IMR-90 (cell line): Measurements from ENCODE around the gene PPT2. TPM values are rescaled to one million over a fixed set of nuclear protein-coding genes. Genes with fewer than 3 reads are reported as not detected.

Experiments
- ATAC-seq: fragments of 200-7000 bp; cut with Tn5 transposase; 2 replicates; pipeline ENCODE4 v1.9.1; 2020; ENCODE audit warnings: low read depth, mild to moderate bottlenecking, moderate library complexity
- BruUV-seq: library from RNA; stranded (reverse); fragments of 400-500 nt; replicated peaks from 2 replicates; lab custom pipeline; 2021; lab: Mats Ljungman, UMichigan
- CTCF ChIA-PET: fragments of 300-600 bp; formaldehyde crosslinking; extraction: SDS; loops from one replicate; lab custom pipeline; 2021; ENCODE audit warnings: antibody characterized with exemption; lab: Yijun Ruan, JAX
- POLR2A ChIA-PET: fragments of 300-600 bp; sonication (Branson Sonifier 250); formaldehyde crosslinking; loops from one replicate; lab custom pipeline; 2022; ENCODE audit warnings: antibody characterized with exemption; ENCODE audit not compliant: unreplicated experiment; lab: Charles Lee
- DNase-seq: peaks from one replicate; pipeline ENCODE4 v3.0.0; 2013
- H2AFZ ChIP-seq: replicated peaks from 2 replicates; pipeline ENCODE3; 2013; ENCODE audit warnings: low read length, mild to moderate bottlenecking; ENCODE audit not compliant: poor library complexity
- H2AK5ac ChIP-seq: 2 replicates; pipeline ENCODE4 v1.6.1; 2013; ENCODE audit warnings: low read depth, low read length, inconsistent platforms
- H2AK9ac ChIP-seq: replicated peaks from 2 replicates; pipeline ENCODE3; 2013; ENCODE audit warnings: mild to moderate bottlenecking, low read depth, low read length, moderate library complexity; ENCODE audit not compliant: poor library complexity
- H2BK120ac ChIP-seq: 2 replicates; pipeline ENCODE4 v1.6.1; 2013; ENCODE audit warnings: low read depth, low read length, inconsistent platforms
- H2BK15ac ChIP-seq: 3 replicates; pipeline ENCODE4 v1.6.1; 2013; ENCODE audit warnings: low read depth, low read length, inconsistent platforms
- H2BK20ac ChIP-seq: 2 replicates; pipeline ENCODE4 v1.6.1; 2013; ENCODE audit warnings: low read depth, mild to moderate bottlenecking, inconsistent platforms, low read length, moderate library complexity
- H2BK5ac ChIP-seq: 2 replicates; pipeline ENCODE4 v1.6.1; 2013; ENCODE audit warnings: mild to moderate bottlenecking, low read depth, low read length, inconsistent platforms; ENCODE audit not compliant: poor library complexity, severe bottlenecking
- H3K14ac ChIP-seq: replicated peaks from 2 replicates; pipeline ENCODE4 v1.6.1; 2013; ENCODE audit warnings: low read depth, low read length, inconsistent platforms
- H3K18ac ChIP-seq: 2 replicates; pipeline ENCODE4 v1.6.1; 2013; ENCODE audit warnings: low read depth, low read length, control low read depth
- H3K23ac ChIP-seq: 2 replicates; pipeline ENCODE4 v1.6.1; 2013; ENCODE audit warnings: low read depth, low read length, inconsistent platforms
- H3K27ac ChIP-seq: 2 replicates; pipeline ENCODE4 v1.5.1; 2013; ENCODE audit warnings: mild to moderate bottlenecking, control low read depth, low read length; ENCODE audit not compliant: insufficient read depth
- H3K27me3 ChIP-seq: 2 replicates; pipeline ENCODE4 v1.6.1; 2013; ENCODE audit warnings: low read length; ENCODE audit not compliant: control insufficient read depth, insufficient read depth
- H3K36me3 ChIP-seq: 2 replicates; pipeline ENCODE4 v1.6.1; 2013; ENCODE audit warnings: low read length, mixed read lengths; ENCODE audit not compliant: control insufficient read depth, insufficient read depth
- H3K4ac ChIP-seq: 2 replicates; pipeline ENCODE4 v1.6.1; 2013; ENCODE audit warnings: low read depth, low read length, inconsistent platforms
- H3K4me1 ChIP-seq: 2 replicates; pipeline ENCODE4 v1.6.1; 2013; ENCODE audit warnings: low read length, mixed read lengths; ENCODE audit not compliant: control insufficient read depth, insufficient read depth
- H3K4me2 ChIP-seq: 2 replicates; pipeline ENCODE4 v1.6.1; 2013; ENCODE audit warnings: low read depth, mild to moderate bottlenecking, control low read depth, low read length, moderate library complexity
- H3K4me3 ChIP-seq: 2 replicates; pipeline ENCODE4 v1.5.1; 2013; ENCODE audit warnings: low read depth, mild to moderate bottlenecking, control low read depth, low read length, moderate library complexity; ENCODE audit not compliant: insufficient read depth
- H3K56ac ChIP-seq: 2 replicates; pipeline ENCODE4 v1.6.1; 2013; ENCODE audit warnings: low read length, inconsistent platforms; ENCODE audit not compliant: insufficient read depth; ENCODE audit errors: extremely low read depth
- H3K79me1 ChIP-seq, 2 experiments: 2 replicates each; pipeline ENCODE4 v1.6.1; 2013; ENCODE audit warnings: low read length in 2 of 2, inconsistent platforms in 1 of 2, low read depth in 1 of 2
- H3K9ac ChIP-seq: 2 replicates; pipeline ENCODE4 v1.6.1; 2013; ENCODE audit warnings: low read depth, low read length, control low read depth
- H3K9me1 ChIP-seq: 2 replicates; pipeline ENCODE4 v1.6.1; 2013; ENCODE audit warnings: low read length, inconsistent platforms; ENCODE audit not compliant: insufficient read depth
- H3K9me3 ChIP-seq: 2 replicates; pipeline ENCODE4 v1.6.1; 2013; ENCODE audit warnings: low read length; ENCODE audit not compliant: control insufficient read depth, insufficient read depth
- H4K20me1 ChIP-seq: 2 replicates; pipeline ENCODE4 v1.6.1; 2013; ENCODE audit warnings: low read length, inconsistent platforms; ENCODE audit not compliant: insufficient read depth
- H4K5ac ChIP-seq: 2 replicates; pipeline ENCODE4 v1.6.1; 2013; ENCODE audit warnings: mild to moderate bottlenecking, low read depth, low read length, control low read depth
- H4K8ac ChIP-seq, 2 experiments: 2 replicates each; pipeline ENCODE4 v1.6.1; 2013; ENCODE audit warnings: low read depth in 2 of 2, low read length in 2 of 2, control low read depth in 1 of 2, inconsistent platforms in 1 of 2
- H4K91ac ChIP-seq: 2 replicates; pipeline ENCODE4 v1.6.1; 2013; ENCODE audit warnings: low read depth, low read length, inconsistent platforms; ENCODE audit not compliant: insufficient read depth
- FOS ChIP-seq: fragments of 150-350 bp; IDR thresholded peaks from 2 replicates; pipeline ENCODE4 v1.6.1; 2016; ENCODE audit warnings: low read depth, low read length
- MAFK ChIP-seq: IDR thresholded peaks from 2 replicates; pipeline ENCODE4 v1.6.1; 2012; ENCODE audit warnings: low read depth, low read length, improper control_type of control experiment
- MXI1 ChIP-seq: IDR thresholded peaks from 2 replicates; pipeline ENCODE4 v1.6.1; 2012; ENCODE audit warnings: low read depth, mild to moderate bottlenecking, low read length, moderate library complexity, borderline replicate concordance
- POLR2A ChIP-seq: IDR thresholded peaks from 2 replicates; pipeline ENCODE4 v1.6.1; 2012; ENCODE audit warnings: mild to moderate bottlenecking, low read depth, low read length
- RAD21 ChIP-seq: IDR thresholded peaks from 2 replicates; pipeline ENCODE4 v1.6.1; 2012; ENCODE audit warnings: low read length, improper control_type of control experiment
- RFX5 ChIP-seq: IDR thresholded peaks from 2 replicates; pipeline ENCODE4 v1.8.0; 2012; ENCODE audit warnings: low read depth, mild to moderate bottlenecking, low read length, moderate library complexity
- SMC3 ChIP-seq: fragments of 150-350 bp; IDR thresholded peaks from 2 replicates; pipeline ENCODE4 v1.6.1; 2016; ENCODE audit warnings: low read depth, mild to moderate bottlenecking, antibody characterized with exemption, low read length, moderate library complexity
- WGBS, 2 experiments: methylation state at CpG; one replicate each; pipeline versions ENCODE4 v1.1.5 to v1.1.7; 2013; ENCODE audit warnings: missing lambda C conversion rate in 2 of 2; ENCODE audit not compliant: insufficient read length in 1 of 2; ENCODE audit errors: extremely low coverage in 2 of 2; 5-methylcytosine and 5-hydroxymethylcytosine counted together
- dilution Hi-C: fragments of 300-500 bp; cut with HindIII; formaldehyde crosslinking; loops from one replicate; pipeline ENCODE4 v1.14.3; 2018; ENCODE audit warnings: low sequenced_read_pairs; ENCODE audit not compliant: unreplicated experiment
- in situ Hi-C: fragments of 300-500 bp; cut with MboI; formaldehyde crosslinking; loops from 3 replicates; pipeline ENCODE4 v1.14.3; 2019; ENCODE audit warnings: low sequenced_read_pairs, inconsistent platforms, mixed read lengths
- intact Hi-C: fragments of 100-400 bp; cut with micrococcal nuclease; formaldehyde crosslinking; loops from 2 replicates; pipeline ENCODE4 v1.10.0; 2022
- polyA plus RNA-seq, 3 experiments: library from polyadenylated mRNA; depleted of rRNA; stranded (reverse); fragments of >200 nt; gene quantifications; 2 replicates each; pipeline ENCODE4 v1.2.3, GENCODE V29; 2012; ENCODE audit warnings: low replicate concordance in 1 of 3
- total RNA-seq: library from RNA; depleted of rRNA; stranded (reverse); fragments of >200 nt; gene quantifications from 2 replicates; pipeline ENCODE4 v1.2.3, GENCODE V29; 2012

Gene PPT2
- total and polyA plus RNA-seq, 2 of the 4 experiments (the other 2 are of a cell fraction), result 3.2 to 16.2 TPM

DNA sequence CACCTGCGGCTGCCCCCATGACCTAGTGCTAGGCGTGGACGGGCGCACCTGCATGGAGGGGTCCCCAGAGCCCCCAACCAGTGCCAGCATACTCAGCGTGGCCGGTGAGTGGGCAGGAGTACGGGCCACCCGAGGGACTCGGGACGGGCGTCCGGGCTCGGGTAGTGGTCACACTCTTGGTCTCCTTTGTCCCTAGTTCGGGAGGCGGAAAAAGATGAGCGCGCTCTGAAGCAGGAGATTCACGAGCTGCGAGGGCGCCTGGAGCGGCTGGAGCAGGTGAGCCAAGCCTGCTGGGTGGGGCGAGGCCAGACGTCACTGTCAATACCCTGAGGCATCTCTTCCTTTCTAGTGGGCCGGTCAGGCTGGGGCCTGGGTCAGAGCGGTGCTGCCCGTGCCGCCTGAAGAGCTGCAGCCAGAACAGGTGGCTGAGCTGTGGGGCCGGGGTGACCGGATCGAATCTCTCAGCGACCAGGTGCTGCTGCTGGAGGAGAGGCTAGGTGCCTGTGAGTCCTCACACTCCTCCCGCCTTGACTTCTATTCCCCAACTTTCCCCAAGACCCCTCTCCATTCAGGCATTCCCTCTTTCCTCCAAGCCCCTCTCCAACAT, 13.3 kb downstream of the PPT2 start:
- BruUV-seq, result no TSS peak
- Histone ChIP-seq H2BK20ac (no peak overlapping the region), H3K4me2 (no peak overlapping the region), H4K8ac (no peak overlapping the region), H4K5ac (no peak overlapping the region), H2BK5ac (no peak overlapping the region), H4K91ac (no peak overlapping the region), H3K27ac (no peak overlapping the region), H2AK9ac (no peak overlapping the region), H3K79me1 (peaks cover 0 to 21% of the 10 kb centered on the region in 2 experiments; a peak in 2 of 4 replicates), H3K14ac (no peak overlapping the region), H3K36me3 (peaks cover 60% of the 10 kb centered on the region), H3K4ac (no peak overlapping the region), H2AFZ (no peak overlapping the region), H2BK120ac (no peak overlapping the region), H3K27me3 (no peaks in the 10 kb centered on the region), H3K4me3 (no peak overlapping the region), H3K9me1 (peaks cover 9% of the 10 kb centered on the region), H2BK15ac (no peak overlapping the region), H3K23ac (no peak overlapping the region), H4K20me1 (no peaks in the 10 kb centered on the region), H3K56ac (no peak overlapping the region), H3K18ac (no peak overlapping the region), H3K9ac (no peak overlapping the region), H3K4me1 (peaks cover 3% of the 10 kb centered on the region; the same call in 1 of the 2 replicates), H2AK5ac (no peak overlapping the region), H3K9me3 (no peaks in the 10 kb centered on the region)
- intact Hi-C loops (no loop called here), dilution Hi-C loops (no loop called here), in situ Hi-C loops (no loop called here)
- 85% methylated on average over 17 of the region's 32 CpGs; no CpG with 5 or more reads in 1 of the 2 experiments for WGBS, 2 experiments
- DNase-seq, result no peak
- ChIA-PET CTCF (no interaction called here), POLR2A (interaction anchor here (1.0 kb wide), 1 partner anchor 10 kb away, joined by 3 read pairs; no protein-coding TSS in a partner anchor)
- no peak for ATAC-seq
- TF ChIP-seq MXI1 (no peak), POLR2A (no peak), RAD21 (no peak), RFX5 (no peak), SMC3 (no peak), MAFK (no peak), FOS (no peak)
